H9 (cell line): ENCODE results near the gene LMX1A. TPM values are rescaled to one million over a fixed set of nuclear protein-coding genes. Genes with fewer than 3 reads are reported as not detected.

Experiments used
- DNase-seq: peaks from one replicate; pipeline ENCODE4 v3.0.0-alpha.2; 2017
- H2AFZ ChIP-seq: one replicate; pipeline ENCODE4 v1.6.1; 2013; ENCODE audit warnings: mild to moderate bottlenecking, low read length, control low read depth, moderate library complexity
- H2AK5ac ChIP-seq: 2 replicates; pipeline ENCODE4 v1.6.1; 2013; ENCODE audit warnings: low read length, control low read depth, mixed read lengths; ENCODE audit not compliant: insufficient read length
- H2BK120ac ChIP-seq: one replicate; pipeline ENCODE4 v1.6.1; 2013; ENCODE audit warnings: low read depth, mild to moderate bottlenecking, low read length, control low read depth, inconsistent platforms; ENCODE audit not compliant: poor library complexity, severe bottlenecking
- H2BK12ac ChIP-seq: 2 replicates; pipeline ENCODE4 v1.6.1; 2013; ENCODE audit warnings: low read length, control low read depth, mixed read lengths, low read depth; ENCODE audit not compliant: insufficient read length
- H2BK15ac ChIP-seq: 2 replicates; pipeline ENCODE4 v1.6.1; 2013; ENCODE audit warnings: low read depth, low read length, control low read depth
- H2BK20ac ChIP-seq: one replicate; pipeline ENCODE4 v1.6.1; 2013; ENCODE audit warnings: low read depth, mild to moderate bottlenecking, low read length, control low read depth, inconsistent platforms; ENCODE audit not compliant: poor library complexity, severe bottlenecking
- H2BK5ac ChIP-seq: 2 replicates; pipeline ENCODE4 v1.6.1; 2013; ENCODE audit warnings: low read length, control low read depth, mixed read lengths; ENCODE audit not compliant: insufficient read length
- H3K14ac ChIP-seq: 2 replicates; pipeline ENCODE4 v1.6.1; 2013; ENCODE audit warnings: low read length, control low read depth; ENCODE audit not compliant: insufficient read depth
- H3K18ac ChIP-seq: 2 replicates; pipeline ENCODE4 v1.6.1; 2013; ENCODE audit warnings: low read depth, mild to moderate bottlenecking, mixed read lengths, low read length, control low read depth; ENCODE audit not compliant: insufficient read length
- H3K23ac ChIP-seq: 2 replicates; pipeline ENCODE4 v1.6.1; 2013; ENCODE audit warnings: low read length, control low read depth, mixed read lengths, low read depth; ENCODE audit not compliant: insufficient read length
- H3K23me2 ChIP-seq: 2 replicates; pipeline ENCODE4 v1.6.1; 2013; ENCODE audit warnings: low read depth, mild to moderate bottlenecking, mixed read lengths, low read length, control low read depth; ENCODE audit not compliant: insufficient read length, poor library complexity, severe bottlenecking
- H3K27ac ChIP-seq: 2 replicates; pipeline ENCODE4 v1.5.1; 2013; ENCODE audit warnings: low read length, control low read depth, mixed read lengths, low read depth; ENCODE audit not compliant: insufficient read length
- H3K27me3 ChIP-seq: 2 replicates; pipeline ENCODE4 v1.6.1; 2013; ENCODE audit warnings: low read length, control low read depth, inconsistent platforms; ENCODE audit not compliant: insufficient read depth
- H3K4ac ChIP-seq: 2 replicates; pipeline ENCODE4 v1.6.1; 2013; ENCODE audit warnings: low read depth, mild to moderate bottlenecking, control low read depth, inconsistent platforms, low read length, moderate library complexity
- H3K4me1 ChIP-seq: 2 replicates; pipeline ENCODE4 v1.6.1; 2013; ENCODE audit warnings: low read length, control low read depth, inconsistent platforms; ENCODE audit not compliant: insufficient read depth
- H3K4me2 ChIP-seq: 2 replicates; pipeline ENCODE4 v1.6.1; 2013; ENCODE audit warnings: low read length, control low read depth, mixed read lengths; ENCODE audit not compliant: insufficient read length, insufficient read depth
- H3K56ac ChIP-seq: 2 replicates; pipeline ENCODE4 v1.6.1; 2013; ENCODE audit warnings: low read depth, mild to moderate bottlenecking, mixed read lengths, low read length, control low read depth; ENCODE audit not compliant: insufficient read length
- H3K79me1 ChIP-seq: 2 replicates; pipeline ENCODE4 v1.6.1; 2013; ENCODE audit warnings: low read depth, mild to moderate bottlenecking, moderate library complexity, low read length, control low read depth, inconsistent platforms; ENCODE audit not compliant: insufficient read depth, poor library complexity, severe bottlenecking
- H3K79me2 ChIP-seq: 2 replicates; pipeline ENCODE4 v1.6.1; 2013; ENCODE audit warnings: low read length, control low read depth, inconsistent platforms; ENCODE audit not compliant: insufficient read depth
- H3K9ac ChIP-seq: 2 replicates; pipeline ENCODE4 v1.6.1; 2013; ENCODE audit warnings: low read length, control low read depth, mixed read lengths; ENCODE audit not compliant: insufficient read length; ENCODE audit errors: extremely low read depth
- H3K9me3 ChIP-seq: one replicate; pipeline ENCODE4 v1.6.1; 2013; ENCODE audit warnings: low read depth, low read length, inconsistent platforms; ENCODE audit not compliant: control insufficient read depth
- H3T11ph ChIP-seq: one replicate; pipeline ENCODE4 v1.6.1; 2013; ENCODE audit warnings: mild to moderate bottlenecking, low read length, control low read depth, inconsistent platforms
- H4K20me1 ChIP-seq: one replicate; pipeline ENCODE4 v1.6.1; 2013; ENCODE audit not compliant: control insufficient read depth, insufficient read length, insufficient read depth
- H4K5ac ChIP-seq: 2 replicates; pipeline ENCODE4 v1.6.1; 2013; ENCODE audit warnings: low read depth, mild to moderate bottlenecking, mixed read lengths, low read length, control low read depth; ENCODE audit not compliant: insufficient read length
- H4K8ac ChIP-seq: replicated peaks from 2 replicates; pipeline ENCODE4 v1.6.1; 2013; ENCODE audit warnings: low read length, control low read depth, mixed read lengths, low read depth; ENCODE audit not compliant: insufficient read length
- H4K91ac ChIP-seq: 2 replicates; pipeline ENCODE4 v1.6.1; 2013; ENCODE audit warnings: low read depth, mild to moderate bottlenecking, moderate library complexity, mixed read lengths, low read length, control low read depth; ENCODE audit not compliant: insufficient read length
- H3K27ac Mint-ChIP-seq, 3 experiments: 2 replicates in 2 of 3; 3 replicates in 1 of 3; pipeline ENCODE4 v1.8.0; 2020 to 2021; ENCODE audit warnings: mixed read lengths in 3 of 3, mild to moderate bottlenecking in 1 of 3, moderate library complexity in 1 of 3
- H3K27me3 Mint-ChIP-seq: 2 replicates; pipeline ENCODE4 v1.8.0; 2021; ENCODE audit warnings: low read depth, mild to moderate bottlenecking, moderate library complexity, mixed read lengths
- H3K36me3 Mint-ChIP-seq, 3 experiments: 2 replicates in 2 of 3; 3 replicates in 1 of 3; pipeline ENCODE4 v1.8.0; 2020 to 2021; ENCODE audit warnings: low read depth in 3 of 3, mixed read lengths in 3 of 3; ENCODE audit not compliant: insufficient read depth in 1 of 3
- H3K4me1 Mint-ChIP-seq, 2 experiments: 2 replicates each; pipeline ENCODE4 v1.8.0; 2020; ENCODE audit warnings: mixed read lengths in 2 of 2
- H3K4me3 Mint-ChIP-seq, 2 experiments: 2 replicates in 1 of 2; 3 replicates in 1 of 2; pipeline ENCODE4 v1.8.0; 2020 to 2021; ENCODE audit warnings: mild to moderate bottlenecking in 2 of 2, mixed read lengths in 2 of 2, moderate library complexity in 1 of 2
- H3K9me3 Mint-ChIP-seq, 2 experiments: 2 replicates in 1 of 2; 3 replicates in 1 of 2; pipeline ENCODE4 v1.8.0; 2020; ENCODE audit warnings: mild to moderate bottlenecking in 2 of 2, mixed read lengths in 2 of 2, moderate library complexity in 1 of 2
- WGBS: extraction: QIAGEN DNeasy Blood & Tissue Kit; methylation state at CpG from one replicate; pipeline ENCODE4 v1.1.7; 2013; ENCODE audit warnings: missing lambda C conversion rate, low lambda C conversion rate, mixed read lengths; ENCODE audit not compliant: insufficient read length; ENCODE audit errors: extremely low coverage; 5-methylcytosine and 5-hydroxymethylcytosine counted together
- total RNA-seq: library from RNA; stranded (reverse); gene quantifications from 2 replicates; pipeline ENCODE4 v1.2.1, GENCODE V29; 2021
- TF ChIP-seq, protein P1 (sequence below): fragments of 200-600 bp; sonication (generic); conservative IDR thresholded peaks from 3 replicates; pipeline ENCODE4 v1.8.0; 2021; ENCODE audit warnings: antibody characterized with exemption, mild to moderate bottlenecking

The LMX1A gene
- total RNA-seq, 1 experiment from 2014 or later = not detected

DNA sequence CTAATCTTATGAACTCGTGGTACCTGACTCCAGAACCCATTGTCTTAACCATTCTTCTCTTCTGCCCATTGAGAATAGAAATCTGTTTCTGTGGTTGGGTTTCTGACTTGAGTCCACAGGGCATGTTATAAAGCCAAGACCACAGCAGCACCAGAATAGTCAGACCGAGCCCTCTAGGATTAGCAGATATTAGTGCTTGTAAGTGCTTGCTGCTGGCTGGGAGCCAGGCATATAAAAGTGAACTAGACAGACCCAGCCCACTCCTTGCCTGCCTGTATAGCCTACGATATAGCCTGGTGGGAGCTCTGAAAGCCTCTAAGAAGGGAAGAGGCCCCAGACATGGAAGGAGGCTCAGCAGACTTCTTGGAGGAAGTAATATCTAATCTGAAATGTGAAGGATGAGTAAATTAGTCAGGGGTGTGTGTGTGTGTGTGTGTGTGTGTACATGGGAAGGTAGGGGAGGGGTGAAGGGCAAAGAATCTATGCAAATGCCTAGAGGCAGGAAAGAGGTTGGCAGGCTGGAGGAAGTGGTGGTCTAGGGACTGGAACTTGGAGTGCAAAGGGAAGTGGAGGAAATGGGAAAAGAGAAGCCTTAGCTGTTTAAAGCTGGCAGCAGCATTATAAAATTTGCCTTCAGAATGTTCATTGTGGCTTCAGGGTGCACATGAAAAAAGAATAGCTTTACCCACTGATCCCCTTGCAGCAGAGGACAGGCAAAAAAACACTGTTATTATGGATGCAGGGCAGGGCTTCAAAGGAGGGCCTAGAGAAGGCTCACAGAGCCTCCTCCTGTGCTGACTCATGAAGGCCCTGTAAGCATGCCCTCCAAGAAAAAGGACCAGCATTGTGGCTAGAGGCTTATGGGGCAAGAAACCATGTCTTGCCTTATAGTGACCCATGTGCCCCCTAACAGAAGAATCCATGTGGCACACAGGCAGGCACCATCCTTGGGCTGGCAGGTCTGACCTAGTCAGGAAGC is 169.2 kb downstream of the LMX1A start:
- no peak overlapping the region for H4K5ac ChIP-seq
- TF ChIP-seq, protein P1, sequence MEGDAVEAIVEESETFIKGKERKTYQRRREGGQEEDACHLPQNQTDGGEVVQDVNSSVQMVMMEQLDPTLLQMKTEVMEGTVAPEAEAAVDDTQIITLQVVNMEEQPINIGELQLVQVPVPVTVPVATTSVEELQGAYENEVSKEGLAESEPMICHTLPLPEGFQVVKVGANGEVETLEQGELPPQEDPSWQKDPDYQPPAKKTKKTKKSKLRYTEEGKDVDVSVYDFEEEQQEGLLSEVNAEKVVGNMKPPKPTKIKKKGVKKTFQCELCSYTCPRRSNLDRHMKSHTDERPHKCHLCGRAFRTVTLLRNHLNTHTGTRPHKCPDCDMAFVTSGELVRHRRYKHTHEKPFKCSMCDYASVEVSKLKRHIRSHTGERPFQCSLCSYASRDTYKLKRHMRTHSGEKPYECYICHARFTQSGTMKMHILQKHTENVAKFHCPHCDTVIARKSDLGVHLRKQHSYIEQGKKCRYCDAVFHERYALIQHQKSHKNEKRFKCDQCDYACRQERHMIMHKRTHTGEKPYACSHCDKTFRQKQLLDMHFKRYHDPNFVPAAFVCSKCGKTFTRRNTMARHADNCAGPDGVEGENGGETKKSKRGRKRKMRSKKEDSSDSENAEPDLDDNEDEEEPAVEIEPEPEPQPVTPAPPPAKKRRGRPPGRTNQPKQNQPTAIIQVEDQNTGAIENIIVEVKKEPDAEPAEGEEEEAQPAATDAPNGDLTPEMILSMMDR = no peak
- no peak overlapping the region for H2AFZ ChIP-seq
- no peak overlapping the region for H2BK20ac ChIP-seq
- no peak overlapping the region for H3K4me2 ChIP-seq
- no peak for DNase-seq
- H2AK5ac ChIP-seq = no peak overlapping the region
- H3K4me3 Mint-ChIP-seq = no peak overlapping the region
- no peak overlapping the region for H3K18ac ChIP-seq
- H3K36me3 Mint-ChIP-seq = peaks cover 10 to 13% (median 11%) of the 10 kb centered on the region in 3 experiments
- H3K9me3 Mint-ChIP-seq = peaks cover 16 to 18% of the 10 kb centered on the region in 2 experiments
- H3K27ac Mint-ChIP-seq = no peak overlapping the region
- H3K56ac ChIP-seq = no peak overlapping the region
- no peak overlapping the region for H4K91ac ChIP-seq
- H3K79me2 ChIP-seq = no peaks in the 10 kb centered on the region
- no peak overlapping the region for H3K9ac ChIP-seq
- no peak overlapping the region for H2BK12ac ChIP-seq
- no peaks in the 10 kb centered on the region for H3K23me2 ChIP-seq
- H2BK120ac ChIP-seq = no peak overlapping the region
- no CpG with 5 or more reads among the region's 3 CpGs for WGBS
- no peak overlapping the region for H4K8ac ChIP-seq
- H3K27me3 Mint-ChIP-seq = peaks cover 3% of the 10 kb centered on the region; the same call in 1 of the 2 replicates
- H3K14ac ChIP-seq = no peak overlapping the region
- H3K4ac ChIP-seq = no peak overlapping the region
- H3K4me1 Mint-ChIP-seq = no peaks in the 10 kb centered on the region
- no peak overlapping the region for H3K27ac ChIP-seq
- H3K23ac ChIP-seq = no peak overlapping the region
- no peak overlapping the region for H3T11ph ChIP-seq
- no peaks in the 10 kb centered on the region for H4K20me1 ChIP-seq
- no peak overlapping the region for H2BK5ac ChIP-seq
- no peaks in the 10 kb centered on the region for H3K27me3 ChIP-seq
- no peaks in the 10 kb centered on the region for H3K4me1 ChIP-seq
- no peaks in the 10 kb centered on the region for H3K9me3 ChIP-seq
- H2BK15ac ChIP-seq = no peak overlapping the region
- no peaks in the 10 kb centered on the region for H3K79me1 ChIP-seq
